Cardiac muscle cell (in vitro differentiated cells and primary cell): ENCODE results near the gene MBP. TPM values are rescaled to one million over a fixed set of nuclear protein-coding genes. Genes with fewer than 3 reads are reported as not detected.

Experiments
- DNase-seq, 2 donors: peaks; one replicate each; pipeline versions ENCODE4 v3.0.0 to v3.0.0-alpha.2; 2010 to 2017; ENCODE audit warnings: low read depth in 1 of 2, low spot score in 1 of 2
- H3K27ac ChIP-seq: fragments of 200-600 bp; sonication (generic); 2 replicates; pipeline ENCODE4 v1.5.1; 2016
- H3K27me3 ChIP-seq: fragments of 200-600 bp; sonication (generic); 2 replicates; pipeline ENCODE4 v1.6.0; 2016; ENCODE audit warnings: control low read depth
- H3K36me3 ChIP-seq: fragments of 200-600 bp; sonication (generic); 2 replicates; pipeline ENCODE4 v1.5.1; 2016; ENCODE audit warnings: control low read depth
- H3K4me1 ChIP-seq: fragments of 200-600 bp; sonication (generic); 2 replicates; pipeline ENCODE4 v1.8.1; 2017; ENCODE audit warnings: low read depth, mild to moderate bottlenecking, mixed run types
- H3K4me3 ChIP-seq: fragments of 200-600 bp; sonication (generic); 2 replicates; pipeline ENCODE4 v1.5.1; 2016; ENCODE audit warnings: mild to moderate bottlenecking
- H3K9me3 ChIP-seq: fragments of 200-600 bp; sonication (generic); 2 replicates; pipeline ENCODE4 v1.5.1; 2017; ENCODE audit warnings: low read depth, mild to moderate bottlenecking, control low read depth
- CTCF ChIP-seq: IDR thresholded peaks from 2 replicates; pipeline ENCODE4 v1.5.1; 2012; ENCODE audit warnings: low read depth, mild to moderate bottlenecking, low read length
- polyA plus RNA-seq: library from polyadenylated mRNA; unstranded; fragments of >200 nt; fragmentation: Nextera tagmentation; extraction: Ambion mirVana; gene quantifications from 2 replicates; pipeline ENCODE4 v1.2.1, GENCODE V29; 2016
- total RNA-seq: library from RNA; depleted of rRNA; stranded (reverse); fragments of >200 nt; gene quantifications from 2 replicates; pipeline ENCODE4 v1.2.3, GENCODE V29; 2016

MBP gene
- total and polyA plus RNA-seq, 2 experiments from 2014 or later: 0.32 to 0.42 TPM

GRCh38 chr18:77012120-77012519, 120.5 kb downstream of the MBP start:
- no peaks in the 10 kb centered on the region for H3K9me3 ChIP-seq
- peaks cover 4% of the 10 kb centered on the region for H3K4me1 ChIP-seq
- H3K36me3 ChIP-seq: no peaks in the 10 kb centered on the region
- no peak for TF ChIP-seq CTCF
- no peak overlapping the region for H3K4me3 ChIP-seq
- no peaks in the 10 kb centered on the region for H3K27me3 ChIP-seq
- no peak for DNase-seq
- no peak overlapping the region for H3K27ac ChIP-seq

- no peak for DNase-seq
- no peaks in the 10 kb centered on the region for H3K27me3 ChIP-seq
- H3K4me1 ChIP-seq: peaks cover 4% of the 10 kb centered on the region
- no peaks in the 10 kb centered on the region for H3K36me3 ChIP-seq
- no peak overlapping the region for H3K4me3 ChIP-seq
- no peaks in the 10 kb centered on the region for H3K9me3 ChIP-seq
- H3K27ac ChIP-seq: no peak overlapping the region
- no peak for TF ChIP-seq CTCF
Measured at GRCh38 chr18:77009675-77010074, 122.9 kb downstream of the MBP start.

GRCh38 chr18:77008576-77009315, 123.8 kb downstream of the MBP start:
- no peaks in the 10 kb centered on the region for H3K9me3 ChIP-seq
- TF ChIP-seq CTCF: no peak
- H3K36me3 ChIP-seq: no peaks in the 10 kb centered on the region
- H3K4me3 ChIP-seq: no peak overlapping the region
- H3K4me1 ChIP-seq: peaks cover 4% of the 10 kb centered on the region
- DNase-seq: no peak
- no peaks in the 10 kb centered on the region for H3K27me3 ChIP-seq
- H3K27ac ChIP-seq: no peak overlapping the region

GRCh38 chr18:77008006-77008405, 124.6 kb downstream of the MBP start:
- H3K27ac ChIP-seq: no peak overlapping the region
- no peaks in the 10 kb centered on the region for H3K9me3 ChIP-seq
- no peak for DNase-seq
- no peaks in the 10 kb centered on the region for H3K27me3 ChIP-seq
- no peaks in the 10 kb centered on the region for H3K4me1 ChIP-seq
- TF ChIP-seq CTCF: no peak
- H3K4me3 ChIP-seq: no peak overlapping the region
- no peaks in the 10 kb centered on the region for H3K36me3 ChIP-seq

GRCh38 chr18:77007251-77007650, 125.3 kb downstream of the MBP start:
- H3K9me3 ChIP-seq: no peaks in the 10 kb centered on the region
- DNase-seq: no peak
- TF ChIP-seq CTCF: no peak

More at GRCh38 chr18:77007251-77007650, 125.3 kb downstream of the MBP start:
- H3K27me3 ChIP-seq: no peaks in the 10 kb centered on the region
- H3K4me1 ChIP-seq: no peaks in the 10 kb centered on the region
- no peak overlapping the region for H3K27ac ChIP-seq
- no peak overlapping the region for H3K4me3 ChIP-seq
- no peaks in the 10 kb centered on the region for H3K36me3 ChIP-seq
